Astrocyte (in vitro differentiated cells and primary cell): Measurements from ENCODE around the gene PTRHD1.

Source experiments
- CTCF ChIP-seq: IDR thresholded peaks from 2 replicates; pipeline ENCODE4 v1.5.1; 2011; ENCODE audit warnings: low read depth, mild to moderate bottlenecking, inconsistent platforms, low read length, moderate library complexity; ENCODE audit not compliant: insufficient read depth
- EZH2 ChIP-seq: IDR thresholded peaks from 2 replicates; pipeline ENCODE4 v1.6.1; 2012; ENCODE audit warnings: mild to moderate bottlenecking, low read length, inconsistent platforms; ENCODE audit not compliant: insufficient read depth

- no peak for TF ChIP-seq CTCF
- TF ChIP-seq EZH2, result no peak
Observed at GRCh38 chr2:24836706-24837105, 43.5 kb upstream of the PTRHD1 start.
